PC-9 (cell line): ENCODE measurements around the gene PRDM12.

Experiments used
- EZH2 ChIP-seq: fragments of 200-600 bp; sonication (generic); IDR thresholded peaks from 2 replicates; pipeline ENCODE4 v1.8.0; 2017; ENCODE audit warnings: antibody characterized with exemption, low read depth
- TF ChIP-seq, protein P1 (sequence below): fragments of 200-600 bp; sonication (generic); conservative IDR thresholded peaks from 2 replicates; pipeline ENCODE4 v1.6.1; 2017; ENCODE audit warnings: mixed run types, antibody characterized with exemption, mild to moderate bottlenecking, moderate library complexity

DNA sequence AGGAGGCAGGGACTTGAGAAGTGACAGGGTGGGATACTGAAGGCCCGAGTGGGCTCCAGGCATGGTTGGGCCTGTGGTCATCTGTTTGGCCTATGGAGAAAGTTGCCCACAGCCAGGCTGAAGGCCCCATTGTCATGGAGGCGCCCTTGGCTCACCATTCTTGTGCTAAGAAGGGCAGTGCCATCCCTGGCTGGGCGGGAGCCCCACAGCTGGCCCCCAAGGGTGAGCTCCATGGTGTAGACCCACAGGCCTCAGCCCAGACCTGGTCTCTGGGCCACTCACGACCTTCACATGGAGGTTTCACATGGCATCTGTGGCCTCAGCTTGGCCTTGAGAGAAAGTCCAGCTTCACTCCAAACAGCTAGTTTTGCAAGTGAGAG, 34.3 kb upstream of the PRDM12 start:
- TF ChIP-seq, protein P1, sequence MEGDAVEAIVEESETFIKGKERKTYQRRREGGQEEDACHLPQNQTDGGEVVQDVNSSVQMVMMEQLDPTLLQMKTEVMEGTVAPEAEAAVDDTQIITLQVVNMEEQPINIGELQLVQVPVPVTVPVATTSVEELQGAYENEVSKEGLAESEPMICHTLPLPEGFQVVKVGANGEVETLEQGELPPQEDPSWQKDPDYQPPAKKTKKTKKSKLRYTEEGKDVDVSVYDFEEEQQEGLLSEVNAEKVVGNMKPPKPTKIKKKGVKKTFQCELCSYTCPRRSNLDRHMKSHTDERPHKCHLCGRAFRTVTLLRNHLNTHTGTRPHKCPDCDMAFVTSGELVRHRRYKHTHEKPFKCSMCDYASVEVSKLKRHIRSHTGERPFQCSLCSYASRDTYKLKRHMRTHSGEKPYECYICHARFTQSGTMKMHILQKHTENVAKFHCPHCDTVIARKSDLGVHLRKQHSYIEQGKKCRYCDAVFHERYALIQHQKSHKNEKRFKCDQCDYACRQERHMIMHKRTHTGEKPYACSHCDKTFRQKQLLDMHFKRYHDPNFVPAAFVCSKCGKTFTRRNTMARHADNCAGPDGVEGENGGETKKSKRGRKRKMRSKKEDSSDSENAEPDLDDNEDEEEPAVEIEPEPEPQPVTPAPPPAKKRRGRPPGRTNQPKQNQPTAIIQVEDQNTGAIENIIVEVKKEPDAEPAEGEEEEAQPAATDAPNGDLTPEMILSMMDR, result no peak
- TF ChIP-seq EZH2, result no peak
